ENCODE measurements around the gene UBE2D3.

DNA sequence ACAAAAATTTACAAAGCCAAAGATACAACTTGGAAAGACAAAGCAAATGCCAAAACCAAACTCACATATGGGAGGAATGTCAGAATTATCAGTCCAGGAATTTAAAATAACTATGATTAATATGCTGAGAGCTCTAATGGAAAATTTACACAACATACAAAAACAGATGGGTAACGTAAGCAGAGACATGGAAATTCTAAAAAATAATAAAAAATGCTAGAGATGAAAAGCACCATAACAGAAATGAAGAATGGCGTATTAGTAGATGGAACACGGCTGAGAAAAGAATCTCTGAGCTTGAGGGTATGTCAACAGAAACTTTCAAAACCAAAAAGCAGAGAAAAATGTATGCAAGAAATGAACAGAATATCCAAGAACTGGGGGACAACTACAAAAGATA, 62.5 kb downstream of the UBE2D3 start:
- TF ChIP-seq CTCF (IDR thresholded peaks at IDR 0.05; ENCODE audit: poor library complexity, severe bottlenecking), result no peak
- TF ChIP-seq REST (IDR thresholded peaks at IDR 0.05; ENCODE audit: borderline replicate concordance), result no peak

Measured in neural cell (in vitro differentiated cells).